NT2/D1 (cell line): Measurements from ENCODE around the gene CDK6.

Source experiments
- YY1 ChIP-seq: IDR thresholded peaks from 2 replicates; pipeline ENCODE4 v1.6.1; 2011; ENCODE audit not compliant: insufficient read length, insufficient read depth
- ZNF274 ChIP-seq: IDR thresholded peaks from 2 replicates; pipeline ENCODE4 v1.6.1; 2011; ENCODE audit warnings: mild to moderate bottlenecking, low read depth, low read length

GRCh38 chr7:92748495-92748894, 87.9 kb downstream of the CDK6 start:
- TF ChIP-seq YY1 (no peak), ZNF274 (no peak)
